ENCODE measurements around the gene GAA. TPM values are rescaled to one million over a fixed set of nuclear protein-coding genes. Genes with fewer than 3 reads are reported as not detected.

GAA gene
- total RNA-seq, 4 donors from 2014 or later = 35.6 to 73.2 (median 47.4) TPM

DNA sequence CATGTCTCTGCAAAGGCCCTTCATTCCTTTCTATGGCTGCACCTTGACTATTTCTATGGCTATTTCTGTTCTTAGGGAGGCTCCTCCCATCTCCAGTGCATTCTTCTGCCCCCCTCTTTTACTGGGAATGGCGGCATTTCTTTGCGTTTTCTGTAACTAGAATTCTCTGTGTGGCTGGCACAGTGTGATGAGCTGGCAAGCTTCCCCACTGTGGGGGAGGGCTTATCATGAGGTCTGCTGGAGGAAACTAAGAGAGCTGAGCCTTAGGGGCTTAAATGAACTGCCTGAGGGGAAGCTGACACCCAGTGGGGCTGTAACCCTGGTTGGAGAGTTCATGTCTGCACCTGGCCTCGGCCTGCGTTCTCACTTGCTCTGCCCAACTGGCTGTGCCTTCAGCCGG lies 67.0 kb downstream of the GAA start:
- H3K27ac ChIP-seq = no peak overlapping the region
- 30% methylated on average over 4 of the region's 5 CpGs; no CpG with 5 or more reads in 1 of the 2 donors for WGBS, 2 donors (ENCODE audit: low coverage in 1 of 2)
- H3K9me3 ChIP-seq = no peaks in the 10 kb centered on the region
- H3K27me3 ChIP-seq = peaks cover 15% of the 10 kb centered on the region
- no peak overlapping the region for H3K4me3 ChIP-seq
- H3K4me1 ChIP-seq = no peaks in the 10 kb centered on the region
- H3K36me3 ChIP-seq = no peaks in the 10 kb centered on the region
- TF ChIP-seq POLR2A (IDR thresholded peaks at IDR 0.05) (no peak), POLR2AphosphoS5 (IDR thresholded peaks at IDR 0.05) (no peak), EP300 (IDR thresholded peaks at IDR 0.05) (no peak)
- TF ChIP-seq, protein P1, sequence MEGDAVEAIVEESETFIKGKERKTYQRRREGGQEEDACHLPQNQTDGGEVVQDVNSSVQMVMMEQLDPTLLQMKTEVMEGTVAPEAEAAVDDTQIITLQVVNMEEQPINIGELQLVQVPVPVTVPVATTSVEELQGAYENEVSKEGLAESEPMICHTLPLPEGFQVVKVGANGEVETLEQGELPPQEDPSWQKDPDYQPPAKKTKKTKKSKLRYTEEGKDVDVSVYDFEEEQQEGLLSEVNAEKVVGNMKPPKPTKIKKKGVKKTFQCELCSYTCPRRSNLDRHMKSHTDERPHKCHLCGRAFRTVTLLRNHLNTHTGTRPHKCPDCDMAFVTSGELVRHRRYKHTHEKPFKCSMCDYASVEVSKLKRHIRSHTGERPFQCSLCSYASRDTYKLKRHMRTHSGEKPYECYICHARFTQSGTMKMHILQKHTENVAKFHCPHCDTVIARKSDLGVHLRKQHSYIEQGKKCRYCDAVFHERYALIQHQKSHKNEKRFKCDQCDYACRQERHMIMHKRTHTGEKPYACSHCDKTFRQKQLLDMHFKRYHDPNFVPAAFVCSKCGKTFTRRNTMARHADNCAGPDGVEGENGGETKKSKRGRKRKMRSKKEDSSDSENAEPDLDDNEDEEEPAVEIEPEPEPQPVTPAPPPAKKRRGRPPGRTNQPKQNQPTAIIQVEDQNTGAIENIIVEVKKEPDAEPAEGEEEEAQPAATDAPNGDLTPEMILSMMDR (IDR thresholded peaks at IDR 0.05) = no peak
- ATAC-seq = no peak

DNA sequence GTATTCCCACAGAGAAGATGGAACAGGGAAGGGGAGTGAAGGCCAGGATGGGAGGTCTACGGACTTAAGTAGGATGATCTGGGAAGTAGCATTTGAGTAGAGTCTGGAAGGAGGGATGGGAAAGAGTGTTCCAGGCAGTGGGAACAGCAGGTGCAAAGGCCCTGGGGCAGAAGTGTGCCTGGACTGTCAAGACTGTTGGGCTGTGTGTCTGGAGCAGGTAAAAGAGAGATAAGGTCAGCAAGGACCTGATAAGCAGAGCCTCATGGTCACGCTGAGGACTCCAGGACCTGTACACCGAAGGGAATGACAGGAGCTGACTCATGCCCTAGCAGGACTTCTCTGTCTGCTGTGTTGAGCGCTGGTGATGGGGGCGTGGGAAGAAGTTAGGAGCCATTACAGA lies 67.7 kb downstream of the GAA start:
- TF ChIP-seq, protein P1 (IDR thresholded peaks at IDR 0.05) = no peak
- no peak for TF ChIP-seq POLR2A (IDR thresholded peaks at IDR 0.05)
- no peak for TF ChIP-seq POLR2AphosphoS5 (IDR thresholded peaks at IDR 0.05)
- TF ChIP-seq EP300 (IDR thresholded peaks at IDR 0.05) = no peak
- peaks cover 15% of the 10 kb centered on the region for H3K27me3 ChIP-seq
- H3K36me3 ChIP-seq = no peaks in the 10 kb centered on the region
- no peaks in the 10 kb centered on the region for H3K9me3 ChIP-seq
- WGBS, 2 donors (ENCODE audit: low coverage in 1 of 2) = 92 to 100% methylated on average over 3 to 5 of the region's 5 CpGs
- H3K4me3 ChIP-seq = no peak overlapping the region
- no peak overlapping the region for H3K27ac ChIP-seq
- no peaks in the 10 kb centered on the region for H3K4me1 ChIP-seq
- no peak for ATAC-seq

Small RNA genes lying within 50 kb of the gene (small RNA-seq; reads per million reads assigned to genes)
- gene AC087741.2 (0 reads per million in 4 donors), gene MIR1268B (0 reads per million in 4 donors)

Other genes starting within 250 kb of the GAA start
- gene TBC1D16, start 65.7 kb upstream of the GAA start, total RNA-seq = 10 to 100 TPM; 26.5 to 44.3 (median 36.3) TPM
- 10 to 100 TPM in 1 of 4 donors, 1 to 10 TPM in 3; 4.3 to 17.3 (median 5.5) TPM for gene CCDC40, start 64.9 kb upstream of the GAA start, total RNA-seq
- 10 to 100 TPM; 37.9 to 61.6 (median 49.0) TPM for gene EIF4A3, start 45.5 kb downstream of the GAA start, total RNA-seq
- under 1 TPM in 2 of 4 donors, not detected in 2; 0.78 to 0.81 TPM for gene CARD14, start 68.4 kb downstream of the GAA start, total RNA-seq
- gene SGSH, start 118.8 kb downstream of the GAA start, total RNA-seq = 10 to 100 TPM; 16.8 to 39.2 (median 18.2) TPM
- 10 to 100 TPM in 3 of 4 donors, 1 to 10 TPM in 1; 7.9 to 19.7 (median 13.7) TPM for gene SLC26A11, start 118.8 kb downstream of the GAA start, total RNA-seq
- 10 to 100 TPM; 59.2 to 87.6 (median 67.8) TPM for gene RNF213, start 159.3 kb downstream of the GAA start, total RNA-seq

Data from gastroesophageal sphincter (tissue), 4 donors.